DMS 273 treated with DMSO at 0.1 percent for 48 hours (cell line): ENCODE measurements around the gene CCNYL1.
"Not testable (repeated sequence)": the region's sequence is repeated elsewhere in the genome, so short reads cannot be mapped to it uniquely, and the experiment has no call there.

Source experiments
- DNase-seq: peaks from one replicate; lab custom pipeline; 2025; lab: John Stamatoyannopoulos, UW

Gene CCNYL1

GRCh38 chr2:207710814-207711740 is at the start of gene CCNYL1:
CCNYL1 (plus strand) TSS chr2:207711640; CDS start chr2:207711897, 257 bp downstream.
- DNase-seq, result peak; percentile 97

DNA sequence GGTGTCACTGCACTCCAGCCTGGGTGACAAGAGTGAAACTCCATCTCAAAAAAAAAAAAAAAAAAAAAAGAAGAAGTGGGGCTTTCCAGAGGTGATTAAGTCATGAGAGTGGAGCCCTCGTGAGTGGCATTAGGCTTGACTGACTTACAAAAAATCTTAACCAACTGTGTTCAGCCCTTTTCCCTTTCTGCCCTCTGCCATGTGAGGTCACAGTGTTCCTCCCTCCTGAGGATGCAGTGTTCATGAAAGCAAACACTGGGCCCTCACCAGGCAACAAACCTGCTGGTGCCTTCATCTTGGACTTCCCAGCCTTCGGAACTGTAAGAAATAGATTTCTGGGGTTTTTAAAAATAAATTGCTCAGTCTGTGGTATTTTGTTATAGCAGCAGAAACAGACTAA is 49.2 kb upstream of the CCNYL1 start:
- no peak for DNase-seq

DNA sequence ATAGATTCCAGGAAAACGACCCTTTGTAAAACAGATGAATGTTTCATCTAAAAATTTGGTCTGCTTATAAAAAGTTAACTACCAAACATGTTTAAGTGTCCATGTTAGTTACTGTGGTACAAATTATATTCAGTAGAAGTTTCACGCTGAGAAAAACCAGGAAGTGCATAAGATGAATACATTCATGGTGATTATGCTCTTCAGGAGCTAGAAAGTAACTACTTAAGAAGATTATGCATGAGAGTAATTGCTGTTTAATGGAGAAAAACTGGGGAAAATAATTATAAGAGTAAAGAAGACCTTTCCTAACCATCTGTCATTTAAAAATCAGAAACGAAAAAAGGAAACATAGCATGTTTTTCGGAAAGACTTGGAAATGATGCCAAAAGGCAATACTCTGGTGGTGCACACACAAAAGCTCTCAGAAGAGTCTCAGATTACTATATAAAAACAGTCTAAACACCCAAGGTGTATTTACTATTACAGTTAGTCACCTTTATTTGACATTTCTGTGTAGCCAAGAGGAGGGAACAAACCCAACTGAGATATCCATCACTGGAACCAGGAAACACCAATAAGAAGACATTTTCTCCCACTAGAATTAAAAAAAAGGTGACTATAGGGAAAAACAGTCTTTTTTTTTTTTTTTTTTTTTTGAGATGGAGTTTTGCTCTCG is 47.4 kb upstream of the CCNYL1 start:
- DNase-seq, result no peak

GRCh38 chr2:207670887-207671286 is 40.6 kb upstream of the CCNYL1 start:
- DNase-seq, result no peak

DNA sequence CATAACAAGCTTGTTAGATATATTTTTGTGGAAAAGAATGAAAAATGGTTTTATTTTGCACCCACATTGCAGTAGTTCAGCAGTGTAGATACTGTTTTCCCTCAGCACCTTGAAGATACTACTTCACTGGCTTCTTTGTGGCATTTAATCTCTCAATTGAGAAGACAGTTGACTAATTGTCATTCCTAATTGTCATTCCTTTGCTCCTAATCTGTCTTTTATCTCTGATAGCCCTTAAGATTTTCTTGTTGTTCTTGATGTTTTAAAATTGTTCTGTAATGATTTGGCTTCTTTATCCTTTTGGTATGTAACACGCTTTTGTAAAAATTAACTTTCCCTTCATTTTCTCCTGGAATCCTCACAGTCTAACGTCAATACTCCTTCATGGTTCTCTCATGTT is 38.0 kb upstream of the CCNYL1 start:
- DNase-seq, result no peak

- no peak for DNase-seq
Observed at GRCh38 chr2:207674266-207674774, 37.1 kb upstream of the CCNYL1 start.

- no peak for DNase-seq
Observed at GRCh38 chr2:207674826-207675225, 36.6 kb upstream of the CCNYL1 start.

DNA sequence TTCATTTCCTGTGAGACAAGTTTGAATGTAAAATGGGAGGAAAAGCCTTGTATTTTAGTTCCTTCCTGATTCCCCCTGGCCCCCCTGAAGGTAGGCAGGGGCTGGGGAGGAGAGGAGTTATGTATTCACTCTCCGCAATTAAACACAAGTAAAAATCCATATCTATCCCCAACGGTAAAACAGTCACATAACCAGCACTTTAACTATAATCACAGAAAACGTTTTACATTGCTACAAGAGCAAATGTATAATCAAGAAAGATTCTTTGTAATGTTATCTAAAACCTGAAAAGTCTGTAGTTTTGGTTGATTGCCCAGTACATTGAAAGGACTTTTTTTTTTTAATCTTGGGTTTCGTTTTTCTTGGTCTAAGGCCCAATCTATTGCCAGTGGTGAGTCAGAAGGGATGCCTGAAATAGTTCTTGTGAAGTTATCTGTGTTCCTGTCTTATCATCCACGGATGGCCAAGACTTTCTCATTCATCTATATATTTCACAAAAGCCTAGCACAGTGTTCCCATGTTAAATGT is 34.5 kb upstream of the CCNYL1 start:
- DNase-seq, result no peak

GRCh38 chr2:207681431-207681830 is 30.0 kb upstream of the CCNYL1 start:
- no peak for DNase-seq

DNA sequence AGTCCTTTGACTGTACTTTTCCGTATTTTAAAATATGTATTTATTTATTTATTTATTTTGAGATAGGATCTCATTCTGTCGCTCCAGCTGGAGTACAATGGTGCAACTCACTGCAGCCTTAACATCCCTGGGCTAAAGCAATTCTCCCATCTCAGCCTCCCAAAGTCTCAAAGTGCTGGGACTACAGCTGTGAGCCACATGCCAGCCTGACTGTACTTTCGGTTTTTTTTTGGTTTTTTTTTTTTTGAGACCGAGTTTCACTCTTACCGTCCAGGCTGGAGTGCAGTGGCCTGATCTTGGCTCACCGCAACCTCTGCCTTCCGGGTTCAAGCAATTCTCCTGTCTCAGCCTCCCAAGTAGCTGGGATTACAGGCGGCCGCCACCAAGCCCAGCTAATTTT is 28.9 kb upstream of the CCNYL1 start:
- no peak for DNase-seq

DNA sequence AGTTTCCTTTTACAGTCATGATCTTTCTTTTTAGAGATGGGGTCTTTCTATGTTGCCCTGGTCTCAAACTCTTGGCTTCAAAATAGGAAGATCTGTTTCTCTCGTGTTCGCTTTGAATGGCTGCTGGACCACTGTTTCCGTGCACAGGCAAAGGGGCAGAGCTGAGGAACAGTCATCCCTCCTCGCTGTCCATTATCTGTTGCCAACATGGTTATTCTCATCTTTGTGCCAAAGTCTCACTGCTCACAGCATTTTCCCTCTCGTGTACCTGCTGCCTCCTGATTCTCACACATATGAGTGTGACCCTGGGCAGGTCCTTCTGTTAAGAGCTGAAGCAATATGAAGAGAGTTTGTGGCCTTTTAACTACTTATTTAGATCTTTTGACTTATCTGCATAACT is 28.0 kb upstream of the CCNYL1 start:
- DNase-seq, result no peak

DNA sequence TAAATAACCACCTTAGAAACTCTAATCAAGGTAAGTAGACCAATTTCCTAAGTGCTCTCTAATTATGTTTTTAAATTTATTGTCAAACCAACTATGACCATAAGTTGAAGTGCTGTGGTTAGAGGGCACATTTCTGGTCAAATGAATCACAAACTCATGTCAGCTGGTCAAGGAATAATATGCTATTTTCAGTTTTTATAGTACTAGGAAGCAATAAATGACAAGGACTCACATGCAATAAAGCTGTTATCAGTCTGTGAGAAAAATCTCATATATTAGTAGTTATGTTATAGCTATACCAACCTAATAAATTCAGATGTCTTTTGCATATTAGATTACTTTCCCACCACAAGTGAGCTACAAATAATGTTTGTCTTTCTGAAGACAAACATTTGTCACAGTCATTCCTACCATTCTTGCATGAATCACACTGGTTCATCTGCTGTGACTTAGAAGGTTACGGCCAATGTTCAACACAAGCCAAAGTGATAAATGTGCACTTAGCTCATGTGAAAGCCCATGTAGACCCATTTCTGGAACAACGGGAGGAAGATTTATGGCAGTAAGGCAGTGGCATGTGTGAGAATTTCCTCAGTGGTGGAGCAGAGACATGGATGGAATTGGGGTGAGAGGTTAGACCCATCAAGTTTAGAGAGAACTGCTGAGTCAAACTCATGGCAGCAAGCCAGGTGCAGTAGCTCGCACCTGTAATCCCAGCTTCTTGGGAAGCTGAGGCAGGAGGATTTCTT is 27.4 kb upstream of the CCNYL1 start:
- no peak for DNase-seq

GRCh38 chr2:207686812-207687211 is 24.6 kb upstream of the CCNYL1 start:
- no peak for DNase-seq

DNA sequence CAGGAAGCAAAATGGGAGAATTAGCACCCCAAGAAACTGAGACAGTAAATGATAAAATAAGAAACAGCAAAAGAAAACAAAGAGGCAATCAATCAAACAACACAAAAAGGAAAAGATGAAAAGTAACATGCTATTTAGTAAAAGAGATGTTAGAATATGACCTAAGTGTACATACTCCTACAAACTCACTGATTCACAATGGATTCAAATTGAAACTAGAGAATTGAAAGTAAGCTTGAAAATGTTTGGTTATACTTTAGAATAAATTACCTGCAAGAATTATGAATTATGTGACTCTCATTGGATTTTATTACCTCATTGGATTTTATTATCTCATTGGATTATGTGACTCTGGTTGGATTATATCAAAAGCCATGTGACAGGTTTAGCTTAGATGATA is 22.8 kb upstream of the CCNYL1 start:
- no peak for DNase-seq

DNA sequence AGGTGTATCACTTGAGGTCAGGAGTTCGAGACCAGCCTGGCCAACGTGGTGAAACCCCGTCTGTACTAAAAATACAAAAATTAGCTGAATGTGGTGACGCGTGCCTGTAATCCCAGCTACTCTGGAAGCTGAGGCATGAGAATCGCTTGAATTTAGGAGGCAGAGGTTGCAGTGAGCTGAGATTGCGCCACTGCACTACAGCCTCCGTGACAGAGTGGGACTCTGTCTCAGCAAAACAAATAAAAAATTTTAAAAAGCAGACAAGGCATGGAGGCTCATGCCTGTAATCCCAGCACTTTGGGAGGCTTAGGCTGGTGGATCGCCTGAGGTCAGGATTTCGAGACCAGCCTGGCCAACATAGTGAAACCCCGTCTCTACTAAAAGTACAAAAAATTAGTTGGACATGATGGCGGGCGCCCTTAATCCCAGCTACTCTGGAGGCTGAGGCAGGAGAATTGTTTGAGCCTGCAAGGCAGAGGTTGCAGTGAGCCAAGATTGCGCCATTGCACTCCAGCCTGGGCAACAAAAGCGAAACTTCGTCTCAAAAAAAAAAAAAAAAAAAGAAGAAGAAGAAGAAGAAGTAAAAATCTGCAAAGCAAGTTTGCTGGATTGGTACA is 20.5 kb upstream of the CCNYL1 start:
- not testable (repeated sequence) for DNase-seq

DNA sequence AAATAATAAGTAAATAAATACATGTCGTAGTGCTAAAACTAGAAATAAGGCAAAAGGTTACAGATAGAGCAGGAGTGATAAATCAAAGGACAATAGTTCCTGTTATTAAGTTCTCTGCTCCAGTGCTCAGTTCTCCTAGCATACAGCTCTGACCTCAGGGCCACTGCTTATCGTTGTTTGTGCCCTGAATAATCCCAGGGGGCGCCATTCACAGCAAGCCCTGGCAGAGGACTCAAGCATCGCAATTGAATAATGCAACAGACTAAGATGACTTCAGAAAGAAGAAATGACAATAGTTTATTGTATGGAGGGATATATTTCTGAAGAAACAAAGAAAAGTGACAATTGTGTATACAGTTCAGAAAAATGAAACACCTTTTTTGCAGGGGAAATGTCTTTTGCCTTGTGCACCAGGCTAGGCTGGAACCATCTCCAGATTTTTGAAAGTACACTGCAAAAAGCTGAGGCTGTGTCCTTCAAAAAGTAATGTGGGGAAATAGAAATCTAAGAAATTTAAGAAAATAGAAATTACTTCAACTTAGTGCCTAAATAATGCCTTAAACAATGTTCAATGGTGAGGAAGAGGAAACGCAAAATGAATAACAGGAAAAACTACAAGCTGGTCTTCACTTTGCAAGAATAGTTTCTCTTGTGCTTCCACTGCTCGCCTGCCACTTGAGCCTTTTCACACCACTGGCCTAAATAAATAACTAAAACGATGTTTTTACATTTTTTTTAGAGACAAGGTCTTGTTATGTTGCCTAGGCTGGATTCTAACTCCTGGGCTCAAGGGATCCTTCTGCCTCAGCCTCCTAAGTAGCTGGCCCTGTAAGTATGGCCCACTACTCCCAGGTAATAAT is 19.0 kb upstream of the CCNYL1 start:
- DNase-seq, result no peak

- no peak for DNase-seq
Observed at GRCh38 chr2:207693641-207694249, 17.7 kb upstream of the CCNYL1 start.

- DNase-seq, result no peak
Observed at GRCh38 chr2:207694811-207695281, 16.6 kb upstream of the CCNYL1 start.

DNA sequence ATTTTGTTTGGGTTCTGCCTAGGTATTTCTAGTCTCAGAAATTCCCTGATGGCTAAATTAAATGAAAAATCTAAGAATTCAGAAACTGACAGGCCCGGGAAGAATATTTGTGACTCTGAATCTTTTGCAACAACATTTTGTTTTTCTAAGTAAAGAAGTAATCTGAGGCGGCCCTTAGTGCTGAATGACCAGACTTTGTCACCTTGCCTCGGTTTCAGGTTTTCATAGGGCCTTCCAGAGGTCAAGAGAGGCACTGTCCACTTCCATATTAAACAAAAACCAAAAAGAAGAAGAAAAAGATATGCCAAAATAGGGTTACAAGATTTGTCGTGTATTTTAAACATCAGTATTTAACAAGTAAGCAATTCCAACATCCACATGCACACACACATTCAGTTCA is 16.1 kb upstream of the CCNYL1 start:
- DNase-seq, result no peak

- DNase-seq, result not testable (repeated sequence)
Observed at GRCh38 chr2:207696911-207697310, 14.5 kb upstream of the CCNYL1 start.
